Ascending aorta (tissue), 2 donors: ENCODE results near the gene RCBTB2. TPM values are rescaled to one million over a fixed set of nuclear protein-coding genes. Genes with fewer than 3 reads are reported as not detected.
A peak's percentile ranks its signal among the peaks of the same experiment; 100 is the strongest.

ENCODE experiments used
- DNase-seq, 2 donors: peaks; one replicate each; pipeline ENCODE4 v3.0.0-alpha.2; 2019; ENCODE audit warnings: low spot score in 2 of 2
- H3K27ac ChIP-seq, 2 donors: fragments of 200-600 bp; sonication (generic); one replicate each; pipeline ENCODE4 v1.5.1; 2016 to 2017; ENCODE audit warnings: mild to moderate bottlenecking in 1 of 2
- H3K27me3 ChIP-seq: fragments of 200-600 bp; sonication (generic); one replicate; pipeline ENCODE4 v1.5.1; 2017
- H3K36me3 ChIP-seq, 2 donors: fragments of 200-600 bp; sonication (generic); one replicate each; pipeline ENCODE4 v1.5.1; 2016
- H3K4me1 ChIP-seq, 2 donors: fragments of 200-600 bp; sonication (generic); one replicate each; pipeline ENCODE4 v1.5.1; 2016 to 2017; ENCODE audit warnings: mild to moderate bottlenecking in 1 of 2
- H3K4me3 ChIP-seq, 2 donors: fragments of 200-600 bp; sonication (generic); one replicate each; pipeline ENCODE4 v1.5.1; 2016 to 2017; ENCODE audit warnings: mild to moderate bottlenecking in 1 of 2
- H3K9me3 ChIP-seq, 2 donors: fragments of 200-600 bp; sonication (generic); one replicate each; pipeline ENCODE4 v1.5.1; 2016
- CTCF ChIP-seq, 3 experiments: fragments of 200-600 bp in 2 of 3; fragments of 450-650 bp in 1 of 3; sonication (generic) in 2 of 3; IDR thresholded peaks; one replicate each; pipeline ENCODE4 v1.5.1; 2016 to 2019; ENCODE audit warnings: antibody characterized with exemption in 3 of 3, mild to moderate bottlenecking in 1 of 3, moderate library complexity in 1 of 3
- intact Hi-C: fragments of 100-400 bp; cut with DNase I; formaldehyde crosslinking; loops from one replicate; pipeline ENCODE4 v1.15.1; 2023
- total RNA-seq: library from RNA; depleted of rRNA; stranded (reverse); fragments of >200 nt; gene quantifications from one replicate; pipeline ENCODE4 v1.1.0, GENCODE V29; 2016

Gene RCBTB2
- total RNA-seq, 1 donor from 2014 or later = 1.8 TPM

- no peaks in the 10 kb centered on the region for H3K27me3 ChIP-seq
- intact Hi-C loops = no loop called here
- TF ChIP-seq CTCF (IDR thresholded peaks at IDR 0.05) = no peak
- no peak overlapping the region for H3K4me3 ChIP-seq
- H3K9me3 ChIP-seq = no peaks in the 10 kb centered on the region
- no peaks in the 10 kb centered on the region for H3K4me1 ChIP-seq
- DNase-seq = no peak
- H3K36me3 ChIP-seq = peaks cover 0 to 4% of the 10 kb centered on the region in 2 donors
- H3K27ac ChIP-seq = no peak overlapping the region
These were observed 36.4 kb downstream of the RCBTB2 start for GRCh38 chr13:48496271-48497161.

GRCh38 chr13:48494874-48495273, 38.0 kb downstream of the RCBTB2 start:
- H3K27me3 ChIP-seq = no peaks in the 10 kb centered on the region
- DNase-seq = no peak
- H3K4me3 ChIP-seq = no peak overlapping the region
- no peaks in the 10 kb centered on the region for H3K9me3 ChIP-seq
- H3K4me1 ChIP-seq = no peaks in the 10 kb centered on the region
- intact Hi-C loops = no loop called here
- no peak for TF ChIP-seq CTCF (IDR thresholded peaks at IDR 0.05)
- H3K36me3 ChIP-seq = peaks cover 0 to 4% of the 10 kb centered on the region in 2 donors
- no peak overlapping the region for H3K27ac ChIP-seq

GRCh38 chr13:48493851-48494250, 39.0 kb downstream of the RCBTB2 start:
- no peaks in the 10 kb centered on the region for H3K9me3 ChIP-seq
- H3K4me1 ChIP-seq = no peaks in the 10 kb centered on the region
- DNase-seq = no peak
- no peaks in the 10 kb centered on the region for H3K27me3 ChIP-seq
- TF ChIP-seq CTCF (IDR thresholded peaks at IDR 0.05) = no peak
- intact Hi-C loops = no loop called here
- no peaks in the 10 kb centered on the region for H3K36me3 ChIP-seq
- H3K4me3 ChIP-seq = no peak overlapping the region
- H3K27ac ChIP-seq = no peak overlapping the region

- no peak overlapping the region for H3K4me3 ChIP-seq
- no peaks in the 10 kb centered on the region for H3K9me3 ChIP-seq
- no peaks in the 10 kb centered on the region for H3K27me3 ChIP-seq
- DNase-seq = no peak
- no peaks in the 10 kb centered on the region for H3K36me3 ChIP-seq
- peak overlapping the region; percentile 19 to 50 for H3K27ac ChIP-seq
- no peak for TF ChIP-seq CTCF (IDR thresholded peaks at IDR 0.05)
- intact Hi-C loops = no loop called here
- no peaks in the 10 kb centered on the region for H3K4me1 ChIP-seq
These were observed 39.7 kb downstream of the RCBTB2 start for GRCh38 chr13:48493066-48493765.

- H3K9me3 ChIP-seq = no peaks in the 10 kb centered on the region
- H3K4me1 ChIP-seq = no peaks in the 10 kb centered on the region
- TF ChIP-seq CTCF (IDR thresholded peaks at IDR 0.05) = no peak
- H3K27ac ChIP-seq = peak overlapping the region; percentile 28 to 50
- H3K4me3 ChIP-seq = peak overlapping the region in 1 of 2 donors; percentile 8
- DNase-seq = peak; percentile 47 to 78
- no peaks in the 10 kb centered on the region for H3K36me3 ChIP-seq
- intact Hi-C loops = no loop called here
- H3K27me3 ChIP-seq = no peaks in the 10 kb centered on the region
These were observed 40.3 kb downstream of the RCBTB2 start for GRCh38 chr13:48492470-48493065.
